GM19099 (cell line): ENCODE data around the gene C3orf20.

Source experiments
- POLR2A ChIP-seq: IDR thresholded peaks from 3 replicates; pipeline ENCODE4 v1.6.1; 2011; ENCODE audit warnings: low read depth; ENCODE audit not compliant: insufficient read length; ENCODE audit errors: extremely low read depth

Gene C3orf20

GRCh38 chr3:14812196-14812790 is 137.4 kb downstream of the C3orf20 start:
- TF ChIP-seq POLR2A = no peak

GRCh38 chr3:14814411-14814871 is 139.5 kb downstream of the C3orf20 start:
- TF ChIP-seq POLR2A = no peak

DNA sequence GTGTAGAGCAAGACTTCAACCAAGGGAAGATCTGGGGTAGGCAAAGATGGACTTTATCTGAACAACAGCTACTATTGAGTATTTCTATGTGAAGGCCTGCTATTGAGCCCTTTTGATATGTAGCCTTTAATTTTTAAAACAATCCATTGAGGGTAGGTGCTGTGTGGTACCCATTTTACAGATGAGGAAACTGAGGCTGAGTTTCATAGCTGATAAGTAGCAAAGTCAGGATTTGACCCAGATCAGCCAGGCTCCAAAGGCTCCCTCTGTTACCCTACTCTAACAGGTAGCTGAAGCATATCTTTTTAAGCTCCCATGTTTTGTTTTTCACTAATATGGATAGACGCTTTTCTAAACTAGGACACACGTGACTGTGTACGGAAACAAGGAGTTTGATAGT is 141.4 kb downstream of the C3orf20 start:
- TF ChIP-seq POLR2A = no peak

- TF ChIP-seq POLR2A = no peak
Observed at GRCh38 chr3:14818804-14819500, 144.0 kb downstream of the C3orf20 start, which contains the start of gene FGD5. FGD5 (plus strand) TSS chr3:14818962; CDS start chr3:14819072, 110 bp downstream.

DNA sequence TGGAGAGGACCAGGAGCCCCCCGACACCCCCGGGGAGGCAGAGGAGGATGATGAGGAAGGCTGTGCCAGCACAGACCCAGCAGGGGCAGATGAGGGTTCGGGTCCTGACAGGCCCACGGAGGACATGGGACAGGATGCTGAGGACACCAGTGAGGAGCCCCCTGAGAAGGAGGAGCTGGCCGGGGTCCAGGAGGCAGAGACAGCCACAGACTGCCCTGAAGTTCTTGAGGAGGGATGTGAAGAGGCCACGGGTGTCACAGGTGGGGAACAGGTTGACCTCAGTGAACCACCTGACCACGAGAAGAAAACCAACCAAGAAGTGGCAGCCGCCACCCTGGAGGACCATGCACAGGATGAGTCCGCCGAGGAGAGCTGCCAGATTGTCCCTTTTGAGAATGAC is 144.7 kb downstream of the C3orf20 start:
- TF ChIP-seq POLR2A = no peak

DNA sequence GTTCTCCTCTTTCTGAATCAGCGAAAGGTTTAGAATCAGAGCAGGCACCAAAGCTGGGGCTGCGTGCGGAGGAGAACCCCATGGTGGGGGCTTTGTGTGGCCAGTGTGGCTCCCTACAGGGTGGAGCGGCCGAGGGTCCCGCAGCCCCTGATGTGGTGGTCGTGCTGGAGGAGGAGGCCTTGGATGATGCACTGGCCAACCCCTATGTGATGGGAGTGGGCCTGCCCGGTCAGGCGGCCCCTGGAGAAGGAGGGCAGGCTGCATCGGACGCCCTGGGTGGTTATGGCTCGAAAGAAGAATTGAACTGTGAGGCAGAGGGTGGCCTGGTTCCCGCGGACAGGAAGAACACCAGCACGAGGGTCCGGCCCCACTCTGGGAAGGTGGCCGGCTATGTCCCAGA is 145.2 kb downstream of the C3orf20 start:
- no peak for TF ChIP-seq POLR2A

- no peak for TF ChIP-seq POLR2A
Observed at GRCh38 chr3:14821151-14821550, 146.2 kb downstream of the C3orf20 start.

DNA sequence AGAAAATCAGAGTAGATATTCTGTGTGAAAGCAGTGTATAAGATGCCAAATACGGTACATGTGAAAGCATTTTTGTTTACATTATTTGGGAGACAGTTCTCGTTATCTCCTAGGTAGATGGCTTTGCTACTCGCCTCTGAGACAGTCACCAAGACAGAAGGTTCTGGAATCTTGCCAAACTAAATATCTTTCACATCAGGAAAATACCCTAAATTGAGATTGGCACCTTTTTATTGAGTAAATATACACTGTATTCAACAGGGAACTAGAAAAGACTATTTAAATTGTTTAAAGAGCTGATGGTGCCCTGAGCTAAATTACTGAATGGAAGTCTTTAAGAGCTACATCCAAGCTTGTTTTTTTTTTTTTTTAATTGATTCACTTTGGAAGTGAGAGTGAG is 147.2 kb downstream of the C3orf20 start:
- no peak for TF ChIP-seq POLR2A
